CD14-positive monocyte (primary cell): ENCODE results near the gene IZUMO4. TPM values are rescaled to one million over a fixed set of nuclear protein-coding genes. Genes with fewer than 3 reads are reported as not detected.

ENCODE experiments used
- DNase-seq, 3 donors: peaks; one replicate each; pipeline ENCODE4 v3.0.0-alpha.2; 2011 to 2022
- H2AFZ ChIP-seq: 2 replicates; pipeline ENCODE4 v1.6.0; 2012; ENCODE audit warnings: mild to moderate bottlenecking, low read depth, low read length, inconsistent platforms; ENCODE audit not compliant: insufficient read depth, poor library complexity, severe bottlenecking
- H3K27ac ChIP-seq, 2 donors: 1 replicate in 1 of 2; 2 replicates in 1 of 2; pipeline ENCODE4 v1.5.1; 2012 to 2013; ENCODE audit warnings: low read length in 2 of 2, control low read depth in 1 of 2, inconsistent platforms in 1 of 2, low read depth in 1 of 2, mild to moderate bottlenecking in 1 of 2
- H3K27me3 ChIP-seq, 2 donors: one replicate each; pipeline versions ENCODE4 v1.6.0 to v1.6.1; 2011 to 2013; ENCODE audit warnings: low read length in 2 of 2; ENCODE audit not compliant: control insufficient read depth in 2 of 2, insufficient read depth in 2 of 2
- H3K36me3 ChIP-seq, 2 donors: replicated peaks in 1 of 2; 1 replicate in 1 of 2; 2 replicates in 1 of 2; pipeline versions ENCODE4 v1.5.1 to v1.6.1; 2012 to 2013; ENCODE audit warnings: low read length in 2 of 2, control low read depth in 1 of 2, inconsistent platforms in 1 of 2, mild to moderate bottlenecking in 1 of 2; ENCODE audit not compliant: insufficient read depth in 2 of 2, control insufficient read depth in 1 of 2
- H3K4me1 ChIP-seq, 2 donors: 1 replicate in 1 of 2; 2 replicates in 1 of 2; pipeline versions ENCODE4 v1.5.1 to v1.6.1; 2012 to 2013; ENCODE audit warnings: low read length in 2 of 2, control low read depth in 1 of 2, inconsistent platforms in 1 of 2, mild to moderate bottlenecking in 1 of 2, moderate library complexity in 1 of 2; ENCODE audit not compliant: insufficient read depth in 2 of 2, control insufficient read depth in 1 of 2
- H3K4me2 ChIP-seq: replicated peaks from 2 replicates; pipeline ENCODE3; 2012; ENCODE audit warnings: low read length, moderate library complexity, mild to moderate bottlenecking; ENCODE audit not compliant: poor library complexity, severe bottlenecking; ENCODE audit errors: extremely low read depth
- H3K4me3 ChIP-seq, 3 experiments: fragments of 200-600 bp in 1 of 3; sonication (generic) in 1 of 3; replicated peaks in 1 of 3; 1 replicate in 2 of 3; 2 replicates in 1 of 3; pipeline ENCODE4 v1.5.1; 2011 to 2013; ENCODE audit warnings: low read length in 3 of 3, mild to moderate bottlenecking in 3 of 3, control low read depth in 2 of 3, low read depth in 2 of 3, inconsistent platforms in 1 of 3, moderate library complexity in 1 of 3
- H3K79me2 ChIP-seq: 2 replicates; pipeline ENCODE4 v1.6.0; 2012; ENCODE audit warnings: mild to moderate bottlenecking, control low read depth, inconsistent platforms, low read length, moderate library complexity; ENCODE audit not compliant: insufficient read depth
- H3K9ac ChIP-seq: 2 replicates; pipeline ENCODE4 v1.6.0; 2017; ENCODE audit warnings: low read length, mild to moderate bottlenecking; ENCODE audit not compliant: insufficient read depth, poor library complexity, severe bottlenecking
- H3K9me3 ChIP-seq, 2 donors: replicated peaks in 1 of 2; 1 replicate in 1 of 2; 2 replicates in 1 of 2; pipeline versions ENCODE4 v1.5.1 to v1.6.1; 2012 to 2013; ENCODE audit warnings: low read length in 2 of 2, control low read depth in 1 of 2; ENCODE audit not compliant: control insufficient read depth in 1 of 2, insufficient read depth in 1 of 2
- H4K20me1 ChIP-seq: 2 replicates; pipeline ENCODE4 v1.6.0; 2012; ENCODE audit warnings: mild to moderate bottlenecking, low read length, control low read depth, moderate library complexity; ENCODE audit not compliant: insufficient read depth
- H3K27ac Mint-ChIP-seq, 7 donors: one replicate each; pipeline ENCODE4 v1.8.0; 2020; ENCODE audit warnings: mild to moderate bottlenecking in 7 of 7, mixed read lengths in 7 of 7, moderate library complexity in 6 of 7, inconsistent platforms in 2 of 7
- H3K27me3 Mint-ChIP-seq, 3 donors: one replicate each; pipeline ENCODE4 v1.8.0; 2021 to 2022; ENCODE audit warnings: low read depth in 3 of 3, mild to moderate bottlenecking in 3 of 3, mixed read lengths in 3 of 3, moderate library complexity in 3 of 3, inconsistent platforms in 1 of 3
- H3K36me3 Mint-ChIP-seq, 2 donors: one replicate each; pipeline ENCODE4 v1.8.0; 2020; ENCODE audit warnings: mixed read lengths in 2 of 2, inconsistent platforms in 1 of 2, mild to moderate bottlenecking in 1 of 2
- H3K4me1 Mint-ChIP-seq: one replicate; pipeline ENCODE4 v1.8.0; 2020; ENCODE audit warnings: mild to moderate bottlenecking, mixed read lengths
- H3K4me3 Mint-ChIP-seq, 2 donors: one replicate each; pipeline ENCODE4 v1.8.0; 2020; ENCODE audit warnings: mild to moderate bottlenecking in 2 of 2, mixed read lengths in 2 of 2, moderate library complexity in 1 of 2
- H3K9me3 Mint-ChIP-seq, 7 donors: one replicate each; pipeline ENCODE4 v1.8.0; 2020 to 2022; ENCODE audit warnings: mixed read lengths in 7 of 7, mild to moderate bottlenecking in 6 of 7, moderate library complexity in 6 of 7, inconsistent platforms in 2 of 7
- WGBS: methylation state at CpG from one replicate; pipeline ENCODE4 v1.1.5; 2013; ENCODE audit warnings: missing lambda C conversion rate; ENCODE audit not compliant: insufficient coverage; 5-methylcytosine and 5-hydroxymethylcytosine counted together
- intact Hi-C, 2 donors: fragments of 100-400 bp; cut with micrococcal nuclease; formaldehyde crosslinking; loops; one replicate each; pipeline versions ENCODE4 v1.15.0 to v1.15.1; 2023
- polyA plus RNA-seq, 3 donors: library from polyadenylated mRNA; depleted of rRNA in 1 of 3; unstranded in 2 of 3; stranded (reverse) in 1 of 3; fragments of 300-500 nt in 2 of 3; fragments of >200 nt in 1 of 3; fragmentation: Illumina TruSeq in 2 of 3; gene quantifications; 1 replicate in 2 of 3; 2 replicates in 1 of 3; pipeline ENCODE4 v1.2.3, GENCODE V29; 2012 to 2021
- TF ChIP-seq, protein P1 (sequence below): fragments of 200-600 bp; IDR thresholded peaks from one replicate; pipeline ENCODE4 v1.8.0; 2022; ENCODE audit warnings: antibody characterized with exemption, mild to moderate bottlenecking

The IZUMO4 gene
- polyA plus RNA-seq, 3 donors: 0.41 to 17.5 (median 0.80) TPM

DNA sequence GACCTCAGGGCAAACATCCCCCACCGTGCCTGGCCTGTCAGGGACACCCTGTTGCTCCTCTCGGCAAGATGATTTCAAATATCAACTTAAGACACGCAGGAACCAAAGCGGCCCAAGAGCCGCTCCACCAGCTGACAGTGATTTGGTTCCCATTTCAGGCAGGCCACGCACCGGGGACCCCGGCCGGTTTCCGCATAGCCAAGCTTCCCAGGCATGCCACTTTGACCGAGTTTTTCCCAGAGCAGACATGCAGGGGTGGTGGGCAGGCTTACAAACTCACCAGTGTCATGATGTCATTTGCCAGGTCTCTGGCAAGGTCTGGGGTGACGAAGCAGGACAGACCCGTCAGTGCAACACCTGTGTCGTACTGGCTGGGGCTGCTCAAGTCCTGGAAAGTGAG is 35.5 kb downstream of the IZUMO4 start:
- Mint-ChIP-seq H3K4me1 (no peaks in the 10 kb centered on the region), H3K9me3 (no peaks in the 10 kb centered on the region), H3K27me3 (no peaks in the 10 kb centered on the region), H3K36me3 (peaks cover 57 to 81% of the 10 kb centered on the region in 2 donors), H3K4me3 (no peak overlapping the region), H3K27ac (peak overlapping the region in 2 of 7 donors; percentile 10 to 61)
- no peaks in the 10 kb centered on the region for H3K4me1 ChIP-seq
- no peak overlapping the region for H3K27ac ChIP-seq
- H3K4me3 ChIP-seq: no peak overlapping the region
- H3K4me2 ChIP-seq: no peak overlapping the region
- TF ChIP-seq, protein P1, sequence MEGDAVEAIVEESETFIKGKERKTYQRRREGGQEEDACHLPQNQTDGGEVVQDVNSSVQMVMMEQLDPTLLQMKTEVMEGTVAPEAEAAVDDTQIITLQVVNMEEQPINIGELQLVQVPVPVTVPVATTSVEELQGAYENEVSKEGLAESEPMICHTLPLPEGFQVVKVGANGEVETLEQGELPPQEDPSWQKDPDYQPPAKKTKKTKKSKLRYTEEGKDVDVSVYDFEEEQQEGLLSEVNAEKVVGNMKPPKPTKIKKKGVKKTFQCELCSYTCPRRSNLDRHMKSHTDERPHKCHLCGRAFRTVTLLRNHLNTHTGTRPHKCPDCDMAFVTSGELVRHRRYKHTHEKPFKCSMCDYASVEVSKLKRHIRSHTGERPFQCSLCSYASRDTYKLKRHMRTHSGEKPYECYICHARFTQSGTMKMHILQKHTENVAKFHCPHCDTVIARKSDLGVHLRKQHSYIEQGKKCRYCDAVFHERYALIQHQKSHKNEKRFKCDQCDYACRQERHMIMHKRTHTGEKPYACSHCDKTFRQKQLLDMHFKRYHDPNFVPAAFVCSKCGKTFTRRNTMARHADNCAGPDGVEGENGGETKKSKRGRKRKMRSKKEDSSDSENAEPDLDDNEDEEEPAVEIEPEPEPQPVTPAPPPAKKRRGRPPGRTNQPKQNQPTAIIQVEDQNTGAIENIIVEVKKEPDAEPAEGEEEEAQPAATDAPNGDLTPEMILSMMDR: no peak
- peaks cover 85% of the 10 kb centered on the region for H4K20me1 ChIP-seq
- no peak for DNase-seq
- peaks cover 40% of the 10 kb centered on the region for H3K79me2 ChIP-seq
- intact Hi-C loops: no loop called here
- H3K9me3 ChIP-seq: no peaks in the 10 kb centered on the region
- WGBS: 99% methylated on average over 13 of the region's 14 CpGs
- no peak overlapping the region for H2AFZ ChIP-seq
- peaks cover 70 to 81% of the 10 kb centered on the region in 2 donors for H3K36me3 ChIP-seq
- no peaks in the 10 kb centered on the region for H3K27me3 ChIP-seq
- no peak overlapping the region for H3K9ac ChIP-seq

DNA sequence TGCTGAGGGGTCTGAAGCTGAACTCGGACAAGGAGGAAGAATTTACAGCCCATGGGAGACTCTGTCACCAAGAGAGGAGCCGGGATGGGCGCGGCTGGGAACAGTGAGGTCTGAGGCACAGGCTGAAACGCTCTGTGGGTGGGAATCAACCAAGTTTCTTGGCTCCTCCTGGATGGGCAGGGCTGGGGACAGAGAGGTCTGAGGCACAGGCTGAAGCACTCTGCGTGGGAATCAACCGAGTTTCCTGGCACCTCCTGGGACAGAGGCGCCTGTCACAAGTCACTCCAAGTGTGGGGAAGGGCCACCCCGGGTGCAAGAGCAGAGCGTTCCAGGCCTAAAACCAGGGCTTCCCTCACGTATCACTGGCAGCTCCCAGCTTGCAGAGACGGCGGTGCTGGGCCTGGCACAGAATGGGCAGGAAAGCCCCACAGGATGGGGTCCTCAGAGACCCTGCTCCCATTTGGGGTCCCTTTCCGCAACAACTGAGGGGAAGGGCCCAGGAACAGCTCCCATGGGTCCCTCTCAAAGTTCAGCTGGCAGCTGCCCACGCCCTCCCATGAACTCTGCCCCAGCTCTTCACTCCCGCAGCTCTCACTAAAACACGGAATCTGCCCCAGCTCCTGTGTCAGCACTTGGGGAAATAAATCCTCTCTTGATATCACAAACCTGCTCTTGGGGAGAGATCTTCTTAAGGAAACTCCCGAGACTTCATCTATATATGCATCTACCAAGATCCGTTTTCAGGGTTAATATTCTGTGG is 36.2 kb downstream of the IZUMO4 start:
- TF ChIP-seq, protein P1: no peak
- Histone ChIP-seq H4K20me1 (peaks cover 85% of the 10 kb centered on the region), H3K9ac (no peak overlapping the region), H2AFZ (no peak overlapping the region), H3K4me2 (no peak overlapping the region), H3K36me3 (peaks cover 70 to 81% of the 10 kb centered on the region in 2 donors), H3K27ac (no peak overlapping the region), H3K4me3 (no peak overlapping the region), H3K27me3 (no peaks in the 10 kb centered on the region), H3K9me3 (no peaks in the 10 kb centered on the region), H3K4me1 (no peaks in the 10 kb centered on the region), H3K79me2 (peaks cover 47% of the 10 kb centered on the region)
- Mint-ChIP-seq H3K36me3 (peaks cover 56 to 81% of the 10 kb centered on the region in 2 donors), H3K27me3 (no peaks in the 10 kb centered on the region), H3K4me1 (no peaks in the 10 kb centered on the region), H3K4me3 (no peak overlapping the region), H3K9me3 (no peaks in the 10 kb centered on the region), H3K27ac (peak overlapping the region in 2 of 7 donors; percentile 21 to 58)
- intact Hi-C loops: no loop called here
- DNase-seq: no peak
- over 99% methylated on average over 15 of the region's 19 CpGs for WGBS
